Panc1 (cell line): ENCODE data around the gene MYO16. TPM values are rescaled to one million over a fixed set of nuclear protein-coding genes. Genes with fewer than 3 reads are reported as not detected.

ENCODE experiments used
- ATAC-seq: fragments of 200-7000 bp; cut with Tn5 transposase; 2 replicates; pipeline ENCODE4 v1.9.1; 2020; ENCODE audit warnings: mild to moderate bottlenecking, moderate library complexity
- BruUV-seq: library from RNA; stranded (reverse); fragments of 400-500 nt; replicated peaks from 2 replicates; lab custom pipeline; 2021; lab: Mats Ljungman, UMichigan
- CTCF ChIA-PET: fragments of 300-600 bp; sonication (Branson Sonifier 250); formaldehyde crosslinking; loops from one replicate; lab custom pipeline; 2022; ENCODE audit warnings: antibody characterized with exemption; lab: Charles Lee
- POLR2A ChIA-PET: fragments of 300-600 bp; sonication (Branson Sonifier 250); formaldehyde crosslinking; loops from one replicate; lab custom pipeline; 2022; ENCODE audit warnings: antibody characterized with exemption; lab: Charles Lee
- DNase-seq: peaks from one replicate; pipeline ENCODE4 v3.0.0-alpha.2; 2010; ENCODE audit warnings: low read depth, low spot score
- H3K27ac ChIP-seq: 2 replicates; pipeline ENCODE4 v1.5.1; 2011; ENCODE audit warnings: mild to moderate bottlenecking, low read length, inconsistent platforms
- H3K27me3 ChIP-seq: fragments of 200-500 bp; sonication (Bioruptor generic); 2 replicates; pipeline ENCODE4 v1.6.0; 2014; ENCODE audit warnings: low read length, inconsistent platforms; ENCODE audit not compliant: control insufficient read depth, insufficient read depth
- H3K36me3 ChIP-seq: fragments of 200-500 bp; sonication (Bioruptor generic); 2 replicates; pipeline ENCODE4 v1.5.1; 2014; ENCODE audit warnings: inconsistent platforms, mild to moderate bottlenecking, low read length, moderate library complexity; ENCODE audit not compliant: control insufficient read depth, insufficient read depth
- H3K4me1 ChIP-seq: 2 replicates; pipeline ENCODE4 v1.5.1; 2011; ENCODE audit warnings: inconsistent platforms, mild to moderate bottlenecking, low read length, moderate library complexity; ENCODE audit not compliant: control insufficient read depth, insufficient read depth
- H3K4me3 ChIP-seq, 2 experiments: 2 replicates each; pipeline ENCODE4 v1.5.1; 2011 to 2012; ENCODE audit warnings: low read depth in 2 of 2, low read length in 2 of 2, mild to moderate bottlenecking in 2 of 2, inconsistent platforms in 1 of 2, moderate library complexity in 1 of 2
- H3K9me3 ChIP-seq: fragments of 200-500 bp; sonication (Bioruptor generic); 2 replicates; pipeline ENCODE4 v1.5.1; 2014; ENCODE audit warnings: low read depth, mild to moderate bottlenecking, inconsistent platforms, low read length, moderate library complexity; ENCODE audit not compliant: control insufficient read depth, insufficient read depth
- POLR2AphosphoS5 ChIP-seq: IDR thresholded peaks from 2 replicates; pipeline ENCODE4 v1.6.1; 2012; ENCODE audit warnings: mild to moderate bottlenecking, low read depth, low read length, moderate library complexity
- SIN3A ChIP-seq: IDR thresholded peaks from 2 replicates; pipeline ENCODE4 v1.6.1; 2012; ENCODE audit warnings: low read depth, mild to moderate bottlenecking, low read length, moderate library complexity, borderline replicate concordance; ENCODE audit not compliant: insufficient read depth
- TCF7L2 ChIP-seq: IDR thresholded peaks from 2 replicates; pipeline ENCODE4 v1.6.1; 2011; ENCODE audit warnings: mild to moderate bottlenecking, low read depth, low read length, inconsistent platforms
- in situ Hi-C: cut with HindIII; loops from 2 replicates; pipeline ENCODE4 v1.10.0; 2016; ENCODE audit warnings: low sequenced_read_pairs, low pct_unique_long_range_greater_than_20kb
- intact Hi-C: fragments of 100-400 bp; cut with micrococcal nuclease; formaldehyde crosslinking; loops from one replicate; pipeline ENCODE4 v1.10.0; 2022; ENCODE audit not compliant: unreplicated experiment
- total RNA-seq: library from RNA; stranded (reverse); gene quantifications from one replicate; pipeline ENCODE4 v1.2.1, GENCODE V29; 2021; ENCODE audit not compliant: unreplicated experiment
- TF ChIP-seq, protein P1 (sequence below), 2 experiments: IDR thresholded peaks; 2 replicates each; pipeline ENCODE4 v1.6.1; 2011 to 2012; ENCODE audit warnings: low read depth in 2 of 2, control low read depth in 1 of 2, low read length in 1 of 2, mild to moderate bottlenecking in 1 of 2, moderate library complexity in 1 of 2; ENCODE audit not compliant: insufficient read depth in 1 of 2
- TF ChIP-seq, protein P2 (sequence below): fragments of 450-650 bp; IDR thresholded peaks from 2 replicates; pipeline ENCODE4 v1.5.1; 2017; ENCODE audit warnings: mild to moderate bottlenecking

MYO16 gene
- total RNA-seq, 1 experiment from 2014 or later = 0.08 TPM

DNA sequence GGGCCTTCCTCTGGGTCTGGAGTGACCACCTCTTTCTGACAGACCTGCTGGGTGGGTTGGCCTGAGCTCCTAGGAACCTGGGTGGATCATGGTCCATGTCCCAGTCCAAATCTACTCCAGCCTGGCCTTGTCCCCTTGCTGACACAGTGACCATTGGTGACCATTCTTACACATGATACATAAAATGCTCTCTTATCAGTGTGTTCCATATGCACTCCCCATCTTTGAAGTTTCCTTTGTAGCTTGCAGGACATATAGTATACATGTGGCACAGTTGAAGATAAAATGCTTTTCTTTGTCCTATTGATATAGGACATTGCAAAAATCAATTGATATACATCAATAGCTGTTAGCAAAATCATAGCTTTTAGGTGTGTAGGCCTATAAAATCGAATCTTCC lies 291.8 kb downstream of the MYO16 start:
- Histone ChIP-seq H3K4me3 (no peak overlapping the region), H3K27ac (no peak overlapping the region), H3K9me3 (no peaks in the 10 kb centered on the region), H3K36me3 (no peaks in the 10 kb centered on the region), H3K27me3 (no peaks in the 10 kb centered on the region), H3K4me1 (peaks cover 13% of the 10 kb centered on the region)
- CTCF ChIA-PET = no interaction called here
- TF ChIP-seq POLR2AphosphoS5 = no peak
- TF ChIP-seq, protein P1, sequence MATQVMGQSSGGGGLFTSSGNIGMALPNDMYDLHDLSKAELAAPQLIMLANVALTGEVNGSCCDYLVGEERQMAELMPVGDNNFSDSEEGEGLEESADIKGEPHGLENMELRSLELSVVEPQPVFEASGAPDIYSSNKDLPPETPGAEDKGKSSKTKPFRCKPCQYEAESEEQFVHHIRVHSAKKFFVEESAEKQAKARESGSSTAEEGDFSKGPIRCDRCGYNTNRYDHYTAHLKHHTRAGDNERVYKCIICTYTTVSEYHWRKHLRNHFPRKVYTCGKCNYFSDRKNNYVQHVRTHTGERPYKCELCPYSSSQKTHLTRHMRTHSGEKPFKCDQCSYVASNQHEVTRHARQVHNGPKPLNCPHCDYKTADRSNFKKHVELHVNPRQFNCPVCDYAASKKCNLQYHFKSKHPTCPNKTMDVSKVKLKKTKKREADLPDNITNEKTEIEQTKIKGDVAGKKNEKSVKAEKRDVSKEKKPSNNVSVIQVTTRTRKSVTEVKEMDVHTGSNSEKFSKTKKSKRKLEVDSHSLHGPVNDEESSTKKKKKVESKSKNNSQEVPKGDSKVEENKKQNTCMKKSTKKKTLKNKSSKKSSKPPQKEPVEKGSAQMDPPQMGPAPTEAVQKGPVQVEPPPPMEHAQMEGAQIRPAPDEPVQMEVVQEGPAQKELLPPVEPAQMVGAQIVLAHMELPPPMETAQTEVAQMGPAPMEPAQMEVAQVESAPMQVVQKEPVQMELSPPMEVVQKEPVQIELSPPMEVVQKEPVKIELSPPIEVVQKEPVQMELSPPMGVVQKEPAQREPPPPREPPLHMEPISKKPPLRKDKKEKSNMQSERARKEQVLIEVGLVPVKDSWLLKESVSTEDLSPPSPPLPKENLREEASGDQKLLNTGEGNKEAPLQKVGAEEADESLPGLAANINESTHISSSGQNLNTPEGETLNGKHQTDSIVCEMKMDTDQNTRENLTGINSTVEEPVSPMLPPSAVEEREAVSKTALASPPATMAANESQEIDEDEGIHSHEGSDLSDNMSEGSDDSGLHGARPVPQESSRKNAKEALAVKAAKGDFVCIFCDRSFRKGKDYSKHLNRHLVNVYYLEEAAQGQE (IDR thresholded peaks at IDR 0.05; ENCODE audit: insufficient read depth in 1 of 2, low read depth in 2 of 2, low read length in 1 of 2) = no peak
- no peak for TF ChIP-seq TCF7L2
- TF ChIP-seq, protein P2, sequence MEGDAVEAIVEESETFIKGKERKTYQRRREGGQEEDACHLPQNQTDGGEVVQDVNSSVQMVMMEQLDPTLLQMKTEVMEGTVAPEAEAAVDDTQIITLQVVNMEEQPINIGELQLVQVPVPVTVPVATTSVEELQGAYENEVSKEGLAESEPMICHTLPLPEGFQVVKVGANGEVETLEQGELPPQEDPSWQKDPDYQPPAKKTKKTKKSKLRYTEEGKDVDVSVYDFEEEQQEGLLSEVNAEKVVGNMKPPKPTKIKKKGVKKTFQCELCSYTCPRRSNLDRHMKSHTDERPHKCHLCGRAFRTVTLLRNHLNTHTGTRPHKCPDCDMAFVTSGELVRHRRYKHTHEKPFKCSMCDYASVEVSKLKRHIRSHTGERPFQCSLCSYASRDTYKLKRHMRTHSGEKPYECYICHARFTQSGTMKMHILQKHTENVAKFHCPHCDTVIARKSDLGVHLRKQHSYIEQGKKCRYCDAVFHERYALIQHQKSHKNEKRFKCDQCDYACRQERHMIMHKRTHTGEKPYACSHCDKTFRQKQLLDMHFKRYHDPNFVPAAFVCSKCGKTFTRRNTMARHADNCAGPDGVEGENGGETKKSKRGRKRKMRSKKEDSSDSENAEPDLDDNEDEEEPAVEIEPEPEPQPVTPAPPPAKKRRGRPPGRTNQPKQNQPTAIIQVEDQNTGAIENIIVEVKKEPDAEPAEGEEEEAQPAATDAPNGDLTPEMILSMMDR = no peak
- TF ChIP-seq SIN3A = no peak
- intact Hi-C loops = no loop called here
- in situ Hi-C loops = no loop called here
- POLR2A ChIA-PET = no interaction called here
- ATAC-seq (no peak), DNase-seq (no peak)
- BruUV-seq = no TSS peak

DNA sequence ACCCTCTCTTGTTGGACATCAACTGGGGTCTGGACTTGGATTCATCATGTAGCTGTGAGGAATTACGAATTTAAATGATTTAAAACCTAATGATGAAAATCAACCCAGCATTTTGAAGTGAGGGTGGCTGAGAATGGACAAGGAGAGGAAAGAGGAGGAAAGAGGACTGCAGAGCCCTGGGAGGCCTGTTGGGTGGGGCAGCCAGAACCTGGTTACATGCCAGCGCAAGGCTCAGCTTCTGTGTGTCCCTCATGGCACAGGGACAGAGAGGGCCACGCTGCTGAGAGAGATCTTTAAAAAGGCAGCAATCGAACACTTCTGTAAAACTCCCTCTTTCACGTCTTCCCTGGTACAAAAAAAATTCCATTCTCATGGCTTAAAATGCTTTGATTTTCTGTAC lies 292.7 kb downstream of the MYO16 start:
- ChIA-PET CTCF (no interaction called here), POLR2A (no interaction called here)
- DNase-seq = no peak
- ATAC-seq = no peak
- H3K4me1 ChIP-seq = peaks cover 11% of the 10 kb centered on the region
- no peak overlapping the region for H3K4me3 ChIP-seq
- H3K36me3 ChIP-seq = no peaks in the 10 kb centered on the region
- H3K27me3 ChIP-seq = no peaks in the 10 kb centered on the region
- TF ChIP-seq, protein P2 = no peak
- TF ChIP-seq TCF7L2 = no peak
- TF ChIP-seq POLR2AphosphoS5 = no peak
- TF ChIP-seq, protein P1 (IDR thresholded peaks at IDR 0.05; ENCODE audit: insufficient read depth in 1 of 2, low read depth in 2 of 2, low read length in 1 of 2) = no peak
- TF ChIP-seq SIN3A = no peak
- H3K9me3 ChIP-seq = no peaks in the 10 kb centered on the region
- in situ Hi-C loops (no loop called here), intact Hi-C loops (no loop called here)
- BruUV-seq = no TSS peak
- no peak overlapping the region for H3K27ac ChIP-seq
